ENCODE data around the gene TNXB.
A peak's percentile ranks its signal among the peaks of the same experiment; 100 is the strongest.
"Not testable (repeated sequence)": the region's sequence is repeated elsewhere in the genome, so short reads cannot be mapped to it uniquely, and the experiment has no call there.

Gene TNXB

GRCh38 chr6:32084780-32085179, 24.4 kb downstream of the TNXB start:
- DNase-seq: no peak

GRCh38 chr6:32083812-32084768, 25.0 kb downstream of the TNXB start:
- DNase-seq: no peak

- no peak for DNase-seq
These were observed 26.2 kb downstream of the TNXB start for GRCh38 chr6:32082935-32083334.

GRCh38 chr6:32082478-32082877, 26.7 kb downstream of the TNXB start:
- DNase-seq: no peak

- DNase-seq: no peak
These were observed 27.8 kb downstream of the TNXB start for GRCh38 chr6:32081168-32081990.

- no peak for DNase-seq
These were observed 29.4 kb downstream of the TNXB start for GRCh38 chr6:32079566-32080290.

DNA sequence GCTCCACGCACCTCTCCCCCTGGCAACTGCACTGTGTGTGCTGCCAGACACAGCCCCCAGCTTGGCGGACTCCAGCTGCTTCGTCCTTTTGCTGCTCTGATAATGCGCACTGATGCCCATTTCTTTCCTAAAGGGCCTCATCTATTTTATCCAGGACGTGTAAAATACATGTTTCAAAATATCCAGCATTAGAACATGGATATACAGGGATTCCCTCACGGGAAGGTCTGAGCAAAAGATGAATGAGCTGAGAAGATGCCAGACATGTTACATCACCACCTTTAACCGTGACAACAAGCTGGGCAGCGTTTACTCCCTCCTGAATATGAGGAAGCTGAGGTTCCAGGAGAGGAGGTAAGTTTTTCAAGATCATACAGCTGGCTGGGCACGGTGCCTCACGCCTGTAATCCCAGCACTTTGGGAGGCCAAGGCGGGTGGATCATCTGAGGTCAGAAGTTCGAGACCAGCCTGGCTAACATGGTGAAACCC, 32.8 kb downstream of the TNXB start:
- DNase-seq: no peak

- no peak for DNase-seq
These were observed 33.4 kb downstream of the TNXB start for GRCh38 chr6:32075781-32076180.

- no peak for DNase-seq
These were observed 34.1 kb downstream of the TNXB start for GRCh38 chr6:32074996-32075532.

- DNase-seq: no peak
These were observed 35.5 kb downstream of the TNXB start for GRCh38 chr6:32073613-32074012.

DNA sequence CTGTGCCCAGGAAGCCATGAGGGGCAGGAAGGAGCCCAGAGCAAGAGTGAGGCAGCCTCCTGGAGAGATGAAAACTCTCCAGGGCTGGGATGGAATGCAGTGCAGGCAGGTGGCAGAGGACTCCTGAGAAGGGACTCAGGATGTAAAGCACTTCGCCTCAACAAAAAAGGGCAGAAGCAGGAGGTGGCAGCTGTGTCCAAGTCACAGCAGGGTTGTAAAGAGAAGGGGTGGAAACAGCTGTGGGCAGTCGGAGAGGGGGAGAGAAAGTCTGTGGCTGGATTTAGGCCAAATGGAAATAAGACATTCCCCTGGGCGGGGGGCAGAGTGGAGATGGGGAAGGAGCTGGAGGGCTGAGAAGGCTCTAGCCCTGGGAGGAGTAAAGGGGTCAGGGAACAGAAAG, 36.0 kb downstream of the TNXB start:
- DNase-seq: peak; percentile 6

- DNase-seq: no peak
These were observed 38.2 kb downstream of the TNXB start for GRCh38 chr6:32070814-32071543.

DNA sequence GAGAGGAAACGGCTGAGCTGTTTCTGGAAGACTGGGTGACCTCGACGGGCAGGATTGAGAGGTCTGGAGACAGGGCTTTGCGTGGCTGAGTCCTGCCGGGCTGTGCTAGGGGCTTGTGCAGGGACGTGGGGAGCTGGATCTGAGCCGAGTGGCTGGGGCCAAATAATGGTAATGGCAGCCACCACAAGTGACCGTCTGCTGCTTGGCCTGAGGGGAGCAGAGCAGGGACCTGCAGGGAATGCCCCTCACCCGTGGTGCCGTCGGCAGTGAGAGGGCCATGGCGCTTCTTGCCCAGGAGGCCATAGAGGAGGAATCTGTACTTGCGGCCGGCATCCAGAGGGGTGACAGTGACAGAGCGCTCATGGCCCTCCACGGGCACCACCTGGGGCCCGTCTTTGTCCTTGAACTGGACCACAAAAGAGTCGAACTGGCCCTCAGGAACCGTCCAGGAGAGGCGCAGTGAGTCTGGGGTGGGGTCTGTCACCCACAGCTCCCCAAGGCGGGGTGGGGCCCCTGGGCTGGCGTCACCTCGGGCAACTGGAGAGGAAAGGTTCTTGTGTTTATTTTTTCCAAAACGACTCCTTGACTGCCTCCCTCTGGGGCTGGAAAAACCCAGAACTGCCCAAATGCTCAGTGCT, 39.1 kb downstream of the TNXB start:
- DNase-seq: no peak

DNA sequence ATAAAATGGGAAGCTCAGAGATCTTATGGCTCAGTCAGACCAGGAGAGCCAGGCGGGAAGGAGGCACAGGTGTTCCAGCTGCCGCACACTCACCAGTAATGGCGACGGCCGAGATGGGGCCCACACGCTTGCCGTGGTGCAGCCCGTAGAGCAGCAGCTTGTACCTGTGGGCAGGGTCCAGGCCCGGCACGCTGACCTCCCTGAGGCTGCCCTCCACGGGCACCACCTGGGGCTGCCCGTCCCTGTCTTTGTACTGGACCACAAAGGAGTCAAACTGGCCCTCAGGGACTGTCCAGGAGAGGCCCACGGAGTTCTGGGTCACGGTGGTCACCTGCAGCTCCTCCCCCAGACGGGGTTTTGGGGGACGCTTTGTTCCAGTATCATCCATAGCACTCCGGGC, 39.7 kb downstream of the TNXB start:
- no peak for DNase-seq

DNA sequence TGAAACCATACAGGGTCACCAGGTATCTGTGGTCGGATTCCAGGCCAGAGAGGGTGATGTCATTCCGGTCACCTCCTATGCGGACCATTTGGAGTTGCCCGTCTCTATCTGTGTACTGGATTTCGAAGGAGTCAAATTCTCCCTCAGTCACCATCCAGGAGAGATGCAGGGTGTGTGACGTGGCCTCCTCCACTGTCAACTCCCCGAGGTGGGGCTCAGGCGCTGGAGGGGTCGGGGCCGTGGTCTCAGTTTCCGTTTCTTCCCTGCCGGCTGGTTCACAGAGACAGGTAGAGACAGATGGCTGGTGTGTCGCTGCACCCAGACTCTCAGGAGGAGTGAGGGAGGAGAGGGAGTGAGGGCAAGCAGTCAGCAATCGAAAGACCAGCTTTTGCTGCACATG, 40.3 kb downstream of the TNXB start:
- no peak for DNase-seq

- DNase-seq: not testable (repeated sequence)
These were observed 40.8 kb downstream of the TNXB start for GRCh38 chr6:32068315-32068714.

GRCh38 chr6:32067521-32067920, 41.6 kb downstream of the TNXB start:
- not testable (repeated sequence) for DNase-seq

DNA sequence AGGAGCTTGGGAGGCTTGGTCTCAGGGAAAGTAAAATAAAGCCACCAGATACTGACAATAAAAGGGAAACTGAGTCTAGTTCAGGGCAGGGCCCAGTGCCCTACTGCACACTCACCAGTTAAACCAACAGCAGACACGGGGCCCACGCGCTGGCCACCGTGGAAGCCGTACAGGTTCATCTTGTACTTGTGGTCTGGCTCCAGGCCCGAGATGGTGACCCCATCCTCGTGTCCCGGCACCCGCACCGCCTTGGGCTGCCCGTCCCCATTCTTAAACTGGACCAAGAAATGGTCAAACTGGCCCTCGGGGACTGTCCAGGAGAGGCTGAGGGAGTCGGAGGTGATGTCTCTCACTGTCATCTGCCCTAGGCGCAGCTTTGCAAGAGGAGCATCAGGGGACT, 44.4 kb downstream of the TNXB start:
- no peak for DNase-seq

- DNase-seq: no peak
These were observed 48.0 kb downstream of the TNXB start for GRCh38 chr6:32060966-32061655.

- DNase-seq: no peak
These were observed 50.6 kb downstream of the TNXB start for GRCh38 chr6:32058511-32058963.

- DNase-seq: no peak
These were observed 51.2 kb downstream of the TNXB start for GRCh38 chr6:32057966-32058365.
